HepG2 (cell line): ENCODE measurements around the gene XG. TPM values are rescaled to one million over a fixed set of nuclear protein-coding genes. Genes with fewer than 3 reads are reported as not detected.

Source experiments
- ATAC-seq: fragments of 200-7000 bp; cut with Tn5 transposase; 3 replicates; pipeline ENCODE4 v1.9.1; 2020; ENCODE audit warnings: mild to moderate bottlenecking, moderate library complexity
- BruUV-seq: library from RNA; stranded (reverse); fragments of 400-500 nt; replicated peaks from 2 replicates; lab custom pipeline; 2021; lab: Mats Ljungman, UMichigan
- CTCF ChIA-PET: fragments of 300-600 bp; formaldehyde crosslinking; extraction: SDS; loops from one replicate; lab custom pipeline; 2021; ENCODE audit warnings: low total read pairs, inconsistent platforms, low intra/inter-chr PET ratio; lab: Yijun Ruan, JAX
- POLR2A ChIA-PET: fragments of 350-600 bp; sonication (Branson Sonifier 250); formaldehyde crosslinking; loops from one replicate; lab custom pipeline; 2020; ENCODE audit warnings: antibody characterized with exemption, inconsistent platforms; lab: Yijun Ruan, JAX
- DNase-seq: peaks from one replicate; pipeline ENCODE4 v3.0.0-alpha.2; 2015; ENCODE audit warnings: low spot score
- FAIRE-seq: peaks from 3 replicates; lab custom pipeline; 2011; peaks lifted over from hg19 to GRCh38; lab: Jason Lieb, UNC
- H2AFZ ChIP-seq: one replicate; pipeline ENCODE4 v1.6.1; 2011; ENCODE audit warnings: low read length, inconsistent platforms
- H3K27ac ChIP-seq: fragments of 300-600 bp; 3 replicates; pipeline ENCODE4 v1.8.0; 2011; ENCODE audit warnings: mixed run types, mild to moderate bottlenecking, mixed read lengths, low read length, inconsistent platforms; ENCODE audit not compliant: insufficient read depth; ENCODE audit errors: extremely low read length
- H3K27me3 ChIP-seq, 2 experiments: fragments of 200-600 bp in 1 of 2; 2 replicates in 1 of 2; 3 replicates in 1 of 2; pipeline versions ENCODE4 v1.6.0 to v1.8.0; 2011; ENCODE audit warnings: low read length in 2 of 2, mild to moderate bottlenecking in 2 of 2, moderate library complexity in 2 of 2, inconsistent platforms in 1 of 2; ENCODE audit not compliant: insufficient read depth in 2 of 2, control insufficient read depth in 1 of 2
- H3K36me3 ChIP-seq, 2 experiments: fragments of 200-600 bp in 1 of 2; replicated peaks in 1 of 2; 2 replicates in 1 of 2; 3 replicates in 1 of 2; pipeline versions ENCODE4 v1.5.1 to v1.8.0; 2011; ENCODE audit warnings: low read length in 2 of 2, inconsistent platforms in 1 of 2; ENCODE audit not compliant: insufficient read depth in 2 of 2, control insufficient read depth in 1 of 2
- H3K4me1 ChIP-seq: 2 replicates; pipeline ENCODE4 v1.5.1; 2012; ENCODE audit warnings: low read length, inconsistent platforms; ENCODE audit not compliant: insufficient read depth
- H3K4me2 ChIP-seq: 2 replicates; pipeline ENCODE4 v1.6.0; 2011; ENCODE audit warnings: low read depth, low read length, inconsistent platforms
- H3K4me3 ChIP-seq, 3 experiments: fragments of 200-600 bp in 1 of 3; sonication (generic), shearing (Covaris generic) in 1 of 3; replicated peaks in 1 of 3; 2 replicates each; pipeline ENCODE4 v1.5.1; 2011 to 2016; ENCODE audit warnings: low read length in 3 of 3, inconsistent platforms in 2 of 3, low read depth in 2 of 3, mild to moderate bottlenecking in 2 of 3, control low read depth in 1 of 3, mixed read lengths in 1 of 3; ENCODE audit not compliant: insufficient read depth in 1 of 3
- H3K79me2 ChIP-seq: one replicate; pipeline ENCODE4 v1.6.1; 2011; ENCODE audit warnings: low read length, inconsistent platforms; ENCODE audit not compliant: insufficient read depth
- H3K9ac ChIP-seq: 2 replicates; pipeline ENCODE4 v1.6.0; 2011; ENCODE audit warnings: mild to moderate bottlenecking, low read depth, low read length, inconsistent platforms; ENCODE audit not compliant: insufficient read depth
- H3K9me3 ChIP-seq: 2 replicates; pipeline ENCODE4 v1.5.1; 2012; ENCODE audit warnings: mild to moderate bottlenecking, low read length
- H4K20me1 ChIP-seq: 2 replicates; pipeline ENCODE4 v1.6.0; 2011; ENCODE audit warnings: inconsistent platforms, mild to moderate bottlenecking, low read length, moderate library complexity; ENCODE audit not compliant: insufficient read depth
- CREB1 ChIP-seq, 2 experiments: fragments of 450-650 bp in 1 of 2; IDR thresholded peaks; 2 replicates each; pipeline ENCODE4 v1.6.1; 2016 to 2017; ENCODE audit warnings: control low read depth in 1 of 2, mild to moderate bottlenecking in 1 of 2, missing compliant biosample characterization in 1 of 2, missing genetic modification characterization in 1 of 2
- ELF1 ChIP-seq: sonication (generic); formaldehyde crosslinking; IDR thresholded peaks from 2 replicates; pipeline ENCODE4 v1.4.0; 2020; ENCODE audit warnings: missing genetic modification reagents
- EP300 ChIP-seq, 3 experiments: sonication (generic) in 1 of 3; formaldehyde crosslinking in 1 of 3; IDR thresholded peaks; 2 replicates each; pipeline versions ENCODE4 v1.5.1 to v1.6.1; 2011 to 2020; ENCODE audit warnings: low read depth in 2 of 3, low read length in 2 of 3, borderline replicate concordance in 1 of 3, improper control_type of control experiment in 1 of 3, mild to moderate bottlenecking in 1 of 3, missing genetic modification reagents in 1 of 3, moderate library complexity in 1 of 3
- FOXA1 ChIP-seq, 2 experiments: fragments of 450-650 bp in 1 of 2; sonication (generic) in 1 of 2; formaldehyde crosslinking in 1 of 2; IDR thresholded peaks; 2 replicates each; pipeline versions ENCODE4 v1.4.0 to v1.6.1; 2016 to 2020; ENCODE audit warnings: missing genetic modification reagents in 1 of 2
- MXD3 ChIP-seq: IDR thresholded peaks from 2 replicates; pipeline ENCODE4 v1.6.1; 2016; ENCODE audit warnings: mild to moderate bottlenecking, missing biosample characterization, missing genetic modification reagents
- NCOA2 ChIP-seq: sonication (generic); formaldehyde crosslinking; IDR thresholded peaks from 2 replicates; pipeline ENCODE4 v1.8.0; 2022; ENCODE audit warnings: inconsistent platforms
- PHF20 ChIP-seq: sonication (generic); formaldehyde crosslinking; IDR thresholded peaks from 2 replicates; pipeline ENCODE4 v1.5.0; 2020; ENCODE audit warnings: mild to moderate bottlenecking, missing genetic modification reagents
- TAF1 ChIP-seq: sonication (generic); formaldehyde crosslinking; IDR thresholded peaks from 2 replicates; pipeline ENCODE4 v1.4.0; 2020; ENCODE audit warnings: missing genetic modification reagents
- TBP ChIP-seq: sonication (generic); formaldehyde crosslinking; IDR thresholded peaks from 2 replicates; pipeline ENCODE4 v1.5.0; 2020; ENCODE audit warnings: missing genetic modification reagents
- TGIF2 ChIP-seq: IDR thresholded peaks from 2 replicates; pipeline ENCODE4 v1.6.1; 2016; ENCODE audit warnings: control low read depth, missing compliant biosample characterization
- ZFP91 ChIP-seq: sonication (generic); formaldehyde crosslinking; IDR thresholded peaks from 2 replicates; pipeline ENCODE4 v1.9.0; 2022; ENCODE audit warnings: missing genetic modification reagents, mild to moderate bottlenecking, borderline replicate concordance
- ZFX ChIP-seq: sonication (generic); formaldehyde crosslinking; IDR thresholded peaks from 2 replicates; pipeline ENCODE4 v1.4.0; 2020; ENCODE audit warnings: mild to moderate bottlenecking, low read depth, missing genetic modification reagents, moderate library complexity
- ZNF766 ChIP-seq: sonication (generic); formaldehyde crosslinking; IDR thresholded peaks from 2 replicates; pipeline ENCODE4 v1.5.0; 2020; ENCODE audit warnings: missing genetic modification reagents, borderline replicate concordance
- WGBS: methylation state at CpG from one replicate; pipeline ENCODE4 v1.1.6; 2017; ENCODE audit warnings: low lambda C conversion rate; 5-methylcytosine and 5-hydroxymethylcytosine counted together
- in situ Hi-C: cut with HindIII; loops from 2 replicates; pipeline ENCODE4 v1.10.0; 2017; ENCODE audit warnings: low pct_unique_long_range_greater_than_20kb; ENCODE audit not compliant: extremely low pct_ligation_motif_present
- intact Hi-C: fragments of 100-400 bp; cut with micrococcal nuclease; formaldehyde crosslinking; loops from one replicate; pipeline ENCODE4 v1.10.0; 2022; ENCODE audit not compliant: unreplicated experiment
- polyA plus RNA-seq, 8 experiments: library from polyadenylated mRNA; depleted of rRNA in 3 of 8; stranded (reverse) in 7 of 8; unstranded in 1 of 8; fragments of >200 nt; fragmentation: Illumina TruSeq in 4 of 8; extraction: Trizol in 4 of 8; gene quantifications; 2 replicates each; pipeline versions ENCODE4 v1.2.1 to v1.2.3, GENCODE V29; 2011 to 2016; ENCODE audit warnings: low read depth in 4 of 8, missing spikeins in 1 of 8, mixed read lengths in 1 of 8; ENCODE audit not compliant: insufficient read depth in 1 of 8
- total RNA-seq, 5 experiments: library from RNA; depleted of rRNA; stranded (reverse); fragments of >200 nt; fragmentation: Illumina TruSeq; extraction: Trizol; gene quantifications; 2 replicates each; pipeline ENCODE4 v1.2.3, GENCODE V29; 2016; ENCODE audit warnings: low read depth in 1 of 5

The XG gene
- total and polyA plus RNA-seq, 2 of the 13 experiments (the other 11 are each of a cell fraction or from before 2014, with no cell fraction given): not detected

DNA sequence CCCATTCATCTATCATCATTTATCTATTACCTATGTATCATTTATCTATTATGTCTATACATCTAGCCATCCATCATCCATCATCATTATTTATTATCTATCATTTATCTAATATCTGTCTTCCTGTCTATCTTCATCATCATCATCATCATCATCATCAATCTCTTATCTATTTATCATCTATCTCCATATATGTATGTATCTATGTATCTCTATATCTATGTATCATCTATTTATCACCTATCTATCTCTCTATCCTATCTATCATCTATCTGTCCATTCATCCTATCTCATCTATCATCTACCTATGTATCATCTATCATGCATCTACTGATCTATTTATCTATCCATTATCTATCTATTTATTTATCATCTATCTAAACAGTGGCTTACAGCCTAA is 73.0 kb downstream of the XG start:
- ChIA-PET CTCF (no interaction called here), POLR2A (no interaction called here)
- Histone ChIP-seq H3K9ac (no peak overlapping the region), H3K4me3 (no peak overlapping the region), H3K4me2 (no peak overlapping the region), H4K20me1 (no peaks in the 10 kb centered on the region), H3K36me3 (no peaks in the 10 kb centered on the region), H3K27ac (no peak overlapping the region), H2AFZ (no peak overlapping the region), H3K79me2 (no peaks in the 10 kb centered on the region), H3K27me3 (no peaks in the 10 kb centered on the region), H3K4me1 (peaks cover 12% of the 10 kb centered on the region), H3K9me3 (no peaks in the 10 kb centered on the region)
- ATAC-seq (no peak), FAIRE-seq (no peak), DNase-seq (no peak)
- no TSS peak for BruUV-seq
- intact Hi-C loops: no loop called here
- in situ Hi-C loops: loop anchor here (5.0 kb wide), 1 partner anchor 183 kb away; no protein-coding TSS in a partner anchor
- TF ChIP-seq TAF1 (CRISPR knock-in tag) (no peak), CREB1 (IDR thresholded peaks at IDR 0.05) (peak; percentile 19; the same call in 1 of the 2 replicates), CREB1 (CRISPR knock-in tag; IDR thresholded peaks at IDR 0.05) (no peak)

GRCh38 chrX:2828344-2828958 is 76.6 kb downstream of the XG start, which contains the start of gene GYG2:
GYG2 (plus strand) TSS chrX:2828930; CDS start chrX:2830189, 1,259 bp downstream.
- Histone ChIP-seq H3K4me3 (peak within 1 kb of the TSS; percentile 40 to 70 (median 68); a peak in 5 of 6 replicates), H4K20me1 (no peaks in the 10 kb centered on the region), H3K27ac (peak within 1 kb of the TSS; percentile 40), H2AFZ (no peak within 1 kb of the TSS), H3K79me2 (no peaks in the 10 kb centered on the region), H3K4me1 (peaks cover 32% of the 10 kb centered on the region), H3K36me3 (no peaks in the 10 kb centered on the region; a peak in 1 of 5 replicates), H3K4me2 (peak within 1 kb of the TSS; percentile 60), H3K9ac (peak within 1 kb of the TSS; percentile 39), H3K27me3 (no peaks in the 10 kb centered on the region), H3K9me3 (no peaks in the 10 kb centered on the region)
- DNase-seq: peak; percentile 64
- 7% methylated on average over 16 of the region's 56 CpGs for WGBS
- ChIA-PET CTCF (no interaction called here), POLR2A (no interaction called here)
- peak; percentile 84 for ATAC-seq
- in situ Hi-C loops: no loop called here
- intact Hi-C loops: no loop called here
- FAIRE-seq: peak; percentile 65
- no TSS peak for BruUV-seq
- TF ChIP-seq ELF1 (CRISPR knock-in tag): no peak
- peak in 1 of 2 experiments; percentile 52; a peak in 2 of 4 replicates for TF ChIP-seq EP300 (IDR thresholded peaks at IDR 0.05; ENCODE audit: low read depth in 2 of 2, low read length in 2 of 2)
- no peak for TF ChIP-seq EP300 (CRISPR knock-in tag; IDR thresholded peaks at IDR 0.05; ENCODE audit: borderline replicate concordance)
- no peak for TF ChIP-seq FOXA1 (IDR thresholded peaks at IDR 0.05)
- TF ChIP-seq FOXA1 (CRISPR knock-in tag; IDR thresholded peaks at IDR 0.05): peak; percentile 15; the same call in 1 of the 2 replicates
- TF ChIP-seq TBP (CRISPR knock-in tag): no peak
- no peak for TF ChIP-seq ZNF766
- TF ChIP-seq MXD3 (CRISPR knock-in tag): no peak
- TF ChIP-seq TGIF2 (CRISPR knock-in tag): no peak
- TF ChIP-seq ZFP91 (CRISPR knock-in tag): no peak
- peak; percentile 43; the same call in 1 of the 2 replicates for TF ChIP-seq NCOA2 (CRISPR knock-in tag)
- peak; percentile 32 for TF ChIP-seq ZFX (CRISPR knock-in tag)
- TF ChIP-seq PHF20: no peak
